Stimulated activated CD4-positive, alpha-beta T cell treated with anti-CD3 and anti-CD28 coated beads, TNF-alpha, amount 100 ng/mL, for 4 hours (primary cell): ENCODE data around the gene EIF4G3.
"Not testable (repeated sequence)": the region's sequence is repeated elsewhere in the genome, so short reads cannot be mapped to it uniquely, and the experiment has no call there.

Source experiments
- DNase-seq, 3 experiments: peaks; one replicate each; pipeline ENCODE4 v3.0.0-alpha.2; 2020; ENCODE audit warnings: low read depth in 3 of 3

The EIF4G3 gene

GRCh38 chr1:21106709-21107108 lies 70.0 kb downstream of the EIF4G3 start:
- DNase-seq = no peak

- no peak for DNase-seq
Observed at GRCh38 chr1:21106238-21106637, 70.5 kb downstream of the EIF4G3 start.

GRCh38 chr1:21105807-21106206 lies 70.9 kb downstream of the EIF4G3 start:
- no peak for DNase-seq

- no peak for DNase-seq
Observed at GRCh38 chr1:21104683-21105082, 72.0 kb downstream of the EIF4G3 start.

GRCh38 chr1:21100481-21100921 lies 76.2 kb downstream of the EIF4G3 start:
- DNase-seq = no peak

GRCh38 chr1:21099869-21100131 lies 76.9 kb downstream of the EIF4G3 start:
- no peak for DNase-seq

GRCh38 chr1:21099034-21099868 lies 77.4 kb downstream of the EIF4G3 start:
- DNase-seq = no peak

GRCh38 chr1:21098186-21098915 lies 78.3 kb downstream of the EIF4G3 start:
- no peak for DNase-seq

GRCh38 chr1:21097729-21098128 lies 79.0 kb downstream of the EIF4G3 start:
- DNase-seq = no peak

- no peak for DNase-seq
Observed at GRCh38 chr1:21095976-21096375, 80.7 kb downstream of the EIF4G3 start.

- DNase-seq = not testable (repeated sequence)
Observed at GRCh38 chr1:21094282-21094681, 82.4 kb downstream of the EIF4G3 start.

- DNase-seq = not testable (repeated sequence)
Observed at GRCh38 chr1:21093271-21093958, 83.3 kb downstream of the EIF4G3 start.

GRCh38 chr1:21092545-21092944 lies 84.2 kb downstream of the EIF4G3 start:
- DNase-seq = not testable (repeated sequence)

- not testable (repeated sequence) for DNase-seq
Observed at GRCh38 chr1:21091053-21091690, 85.5 kb downstream of the EIF4G3 start.

- no peak for DNase-seq
Observed at GRCh38 chr1:21090463-21090862, 86.2 kb downstream of the EIF4G3 start.

- no peak for DNase-seq
Observed at GRCh38 chr1:21089731-21090130, 87.0 kb downstream of the EIF4G3 start.

GRCh38 chr1:21089299-21089698 lies 87.4 kb downstream of the EIF4G3 start:
- no peak for DNase-seq

GRCh38 chr1:21084111-21084810 lies 92.4 kb downstream of the EIF4G3 start:
- no peak for DNase-seq

- DNase-seq = no peak
Observed at GRCh38 chr1:21082073-21082472, 94.6 kb downstream of the EIF4G3 start.

- no peak for DNase-seq
Observed at GRCh38 chr1:21077085-21077484, 99.6 kb downstream of the EIF4G3 start.

GRCh38 chr1:21072721-21073120 lies 104.0 kb downstream of the EIF4G3 start:
- no peak for DNase-seq

GRCh38 chr1:21069549-21069948 lies 107.1 kb downstream of the EIF4G3 start:
- DNase-seq = no peak
